ENCODE measurements around the gene TRIM16.
"Not testable (repeated sequence)": the region's sequence is repeated elsewhere in the genome, so short reads cannot be mapped to it uniquely, and the experiment has no call there.

Gene TRIM16

DNA sequence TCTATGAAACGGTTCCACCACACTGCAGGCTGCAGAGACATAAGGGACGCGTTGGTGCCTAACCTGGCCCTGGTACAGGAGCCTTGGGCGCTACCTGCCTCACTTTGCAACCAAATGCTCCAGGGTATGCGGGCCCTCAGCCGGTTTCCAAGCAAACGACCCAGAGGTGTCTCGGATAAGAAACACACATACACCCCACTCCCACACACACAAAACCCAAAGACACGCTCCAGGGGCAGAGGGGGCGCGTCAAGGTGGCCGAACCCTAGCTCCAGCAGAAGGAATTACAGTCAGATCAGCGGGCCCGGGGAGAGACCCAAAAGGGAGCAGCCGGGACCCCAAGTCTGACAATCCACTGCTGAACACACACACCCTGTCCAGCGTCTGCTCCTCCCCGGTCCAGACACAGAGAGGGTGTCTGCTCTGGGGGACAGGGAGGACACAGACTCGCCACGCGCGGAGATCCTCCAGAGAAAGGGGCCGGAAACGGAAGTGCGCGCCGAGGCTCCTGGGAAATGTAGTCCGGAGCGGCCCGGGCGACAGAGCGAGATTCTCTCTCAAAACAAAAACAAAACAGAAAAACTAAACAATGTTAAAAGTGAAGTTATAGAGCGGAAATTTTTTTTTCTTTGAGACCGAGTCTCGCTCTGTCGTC lies at the start of gene TRIM16:
TRIM16 (minus strand) TSS at position 488 of the 655 bp plus-strand sequence. CDS start 32,702 bp downstream, outside the sequence.
- H3K4me1 ChIP-seq (ENCODE audit: control insufficient read depth, insufficient read depth, low read length); H3K9me3 ChIP-seq (ENCODE audit: control insufficient read depth, insufficient read depth, low read depth, low read length); H3K27me3 ChIP-seq (ENCODE audit: control insufficient read depth, insufficient read depth, low read length); H3K36me3 ChIP-seq (ENCODE audit: control insufficient read depth, insufficient read depth, low read length); H3K27ac ChIP-seq (ENCODE audit: low read depth, low read length): not testable (repeated sequence)
- Histone ChIP-seq H3K9ac (ENCODE audit: low read length) (peak within 1 kb of the TSS; percentile 66), H3K4me3 (ENCODE audit: low read depth, low read length) (peak within 1 kb of the TSS; percentile 93)

- not testable (repeated sequence) for H3K9ac ChIP-seq (ENCODE audit: low read length); H3K27ac ChIP-seq (ENCODE audit: low read depth, low read length); H3K27me3 ChIP-seq (ENCODE audit: control insufficient read depth, insufficient read depth, low read length); H3K4me1 ChIP-seq (ENCODE audit: control insufficient read depth, insufficient read depth, low read length); H3K4me3 ChIP-seq (ENCODE audit: low read depth, low read length); H3K9me3 ChIP-seq (ENCODE audit: control insufficient read depth, insufficient read depth, low read depth, low read length); H3K36me3 ChIP-seq (ENCODE audit: control insufficient read depth, insufficient read depth, low read length)
These were observed 49.2 kb upstream of the TRIM16 start for GRCh38 chr17:15733174-15733789.

DNA sequence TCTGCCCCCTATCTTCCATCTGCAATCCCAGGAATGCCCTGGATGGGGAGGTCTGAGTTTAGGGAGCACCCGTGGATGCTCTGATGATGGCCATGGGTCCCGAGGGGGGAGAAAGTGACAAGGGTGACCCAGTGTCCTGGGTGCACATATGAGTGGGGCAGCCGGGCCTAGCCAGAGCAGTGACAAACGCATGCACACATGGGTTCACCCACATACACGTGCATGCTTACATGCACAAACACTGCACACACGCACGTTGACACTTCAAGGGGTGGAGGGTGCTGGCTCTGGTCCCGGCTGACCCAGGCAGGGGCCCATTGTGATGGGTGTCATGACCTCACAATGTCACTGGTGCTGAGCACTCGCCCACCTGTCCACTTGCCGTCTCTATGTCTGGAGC lies 47.8 kb upstream of the TRIM16 start, which contains the start of gene TBC1D26:
TBC1D26 (plus strand) TSS at position 384 of the 400 bp plus-strand sequence. CDS start 3,066 bp downstream, outside the sequence.
- not testable (repeated sequence) for H3K4me1 ChIP-seq (ENCODE audit: control insufficient read depth, insufficient read depth, low read length); H3K36me3 ChIP-seq (ENCODE audit: control insufficient read depth, insufficient read depth, low read length); H3K4me3 ChIP-seq (ENCODE audit: low read depth, low read length); H3K9ac ChIP-seq (ENCODE audit: low read length); H3K27me3 ChIP-seq (ENCODE audit: control insufficient read depth, insufficient read depth, low read length); H3K9me3 ChIP-seq (ENCODE audit: control insufficient read depth, insufficient read depth, low read depth, low read length); H3K27ac ChIP-seq (ENCODE audit: low read depth, low read length)

DNA sequence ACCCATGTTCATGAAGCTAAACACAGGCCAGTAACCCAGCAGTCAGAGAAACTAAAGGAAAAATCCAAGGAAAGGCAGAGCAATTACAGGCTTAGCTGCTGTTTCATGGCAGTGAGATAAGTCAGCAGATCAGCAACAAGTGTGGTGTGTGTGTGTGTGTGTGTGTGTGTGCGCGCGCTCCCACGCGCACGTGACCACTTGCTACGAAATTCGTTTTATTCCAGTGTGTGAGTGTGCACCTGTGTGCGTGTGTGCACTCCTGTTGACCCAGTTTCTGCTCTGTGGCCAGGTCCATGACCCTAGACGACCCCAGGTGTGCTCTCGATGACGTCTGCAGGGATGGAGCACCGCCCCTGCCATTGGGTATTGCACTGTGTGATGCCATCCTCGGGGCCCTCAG lies 46.4 kb upstream of the TRIM16 start:
- H3K36me3 ChIP-seq (ENCODE audit: control insufficient read depth, insufficient read depth, low read length); H3K27ac ChIP-seq (ENCODE audit: low read depth, low read length); H3K4me1 ChIP-seq (ENCODE audit: control insufficient read depth, insufficient read depth, low read length); H3K9ac ChIP-seq (ENCODE audit: low read length); H3K9me3 ChIP-seq (ENCODE audit: control insufficient read depth, insufficient read depth, low read depth, low read length); H3K27me3 ChIP-seq (ENCODE audit: control insufficient read depth, insufficient read depth, low read length); H3K4me3 ChIP-seq (ENCODE audit: low read depth, low read length): not testable (repeated sequence)

DNA sequence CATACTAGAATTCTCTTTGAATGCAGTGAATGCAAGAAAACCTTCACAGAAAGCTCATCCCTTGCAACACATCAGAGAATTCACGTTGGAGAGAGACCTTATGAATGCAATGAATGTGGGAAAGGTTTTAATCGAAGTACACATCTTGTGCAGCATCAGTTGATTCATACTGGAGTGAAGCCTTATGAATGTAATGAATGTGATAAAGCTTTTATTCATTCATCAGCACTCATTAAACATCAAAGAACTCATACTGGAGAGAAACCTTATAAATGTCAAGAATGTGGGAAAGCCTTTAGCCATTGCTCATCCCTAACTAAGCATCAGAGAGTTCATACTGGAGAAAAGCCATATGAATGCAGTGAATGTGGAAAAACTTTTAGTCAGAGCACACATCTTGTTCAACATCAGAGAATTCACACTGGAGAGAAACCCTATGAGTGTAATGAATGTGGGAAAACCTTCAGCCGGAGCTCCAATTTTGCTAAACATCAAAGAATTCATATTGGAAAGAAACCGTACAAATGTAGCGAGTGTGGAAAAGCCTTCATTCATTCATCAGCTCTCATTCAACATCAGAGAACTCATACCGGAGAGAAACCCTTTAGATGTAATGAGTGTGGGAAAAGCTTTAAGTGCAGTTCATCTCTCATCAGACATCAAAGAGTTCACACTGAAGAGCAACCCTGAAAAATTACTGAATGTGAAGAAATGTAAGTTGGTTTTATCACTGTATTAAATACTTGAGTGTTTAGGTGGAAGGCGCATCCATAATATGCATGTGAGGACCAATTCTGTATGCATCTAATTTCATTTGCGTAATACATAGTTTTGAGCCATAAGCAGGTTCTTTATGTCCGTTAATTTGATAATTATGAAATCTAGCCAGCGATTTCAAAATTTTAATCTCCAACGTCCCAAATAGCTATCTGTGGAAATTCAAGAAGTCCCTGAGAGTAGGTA lies 32.8 kb upstream of the TRIM16 start:
- H3K27ac ChIP-seq (ENCODE audit: low read depth, low read length); H3K27me3 ChIP-seq (ENCODE audit: control insufficient read depth, insufficient read depth, low read length); H3K4me1 ChIP-seq (ENCODE audit: control insufficient read depth, insufficient read depth, low read length); H3K4me3 ChIP-seq (ENCODE audit: low read depth, low read length); H3K9ac ChIP-seq (ENCODE audit: low read length): not testable (repeated sequence)
- Histone ChIP-seq H3K36me3 (ENCODE audit: control insufficient read depth, insufficient read depth, low read length) (peaks cover 54% of the 10 kb centered on the region), H3K9me3 (ENCODE audit: control insufficient read depth, insufficient read depth, low read depth, low read length) (peaks cover 34% of the 10 kb centered on the region)

GRCh38 chr17:15708879-15709278 lies 24.8 kb upstream of the TRIM16 start:
- H3K9ac ChIP-seq (ENCODE audit: low read length); H3K27me3 ChIP-seq (ENCODE audit: control insufficient read depth, insufficient read depth, low read length); H3K4me3 ChIP-seq (ENCODE audit: low read depth, low read length); H3K27ac ChIP-seq (ENCODE audit: low read depth, low read length); H3K4me1 ChIP-seq (ENCODE audit: control insufficient read depth, insufficient read depth, low read length): not testable (repeated sequence)
- peaks cover 73% of the 10 kb centered on the region for H3K36me3 ChIP-seq (ENCODE audit: control insufficient read depth, insufficient read depth, low read length)
- peaks cover 29% of the 10 kb centered on the region for H3K9me3 ChIP-seq (ENCODE audit: control insufficient read depth, insufficient read depth, low read depth, low read length)

DNA sequence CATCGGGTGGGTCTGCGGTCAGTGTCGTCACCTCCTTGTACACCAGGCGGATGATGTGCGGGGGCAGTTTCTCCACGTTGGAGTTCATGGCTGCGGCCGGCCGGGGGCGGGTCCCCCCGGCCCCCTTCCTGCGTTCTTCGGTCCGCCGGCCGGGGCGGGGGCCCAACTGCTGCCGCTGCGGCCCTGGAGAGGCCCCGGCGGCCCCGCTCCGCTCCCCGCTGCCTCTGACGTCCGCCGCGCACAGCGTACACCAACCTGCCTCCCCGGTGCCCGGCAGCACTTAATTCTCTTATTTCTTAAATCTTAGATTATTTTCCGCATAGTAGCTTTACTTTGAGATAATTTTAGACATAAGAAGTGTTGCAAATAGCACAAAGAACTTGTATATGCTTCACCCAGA lies 20.7 kb upstream of the TRIM16 start:
- Histone ChIP-seq H3K36me3 (ENCODE audit: control insufficient read depth, insufficient read depth, low read length) (peaks cover 59% of the 10 kb centered on the region), H3K9me3 (ENCODE audit: control insufficient read depth, insufficient read depth, low read depth, low read length) (peaks cover 26% of the 10 kb centered on the region)
- H3K4me3 ChIP-seq (ENCODE audit: low read depth, low read length); H3K27me3 ChIP-seq (ENCODE audit: control insufficient read depth, insufficient read depth, low read length); H3K9ac ChIP-seq (ENCODE audit: low read length); H3K4me1 ChIP-seq (ENCODE audit: control insufficient read depth, insufficient read depth, low read length); H3K27ac ChIP-seq (ENCODE audit: low read depth, low read length): not testable (repeated sequence)

GRCh38 chr17:15704239-15704638 lies 20.1 kb upstream of the TRIM16 start:
- not testable (repeated sequence) for H3K9ac ChIP-seq (ENCODE audit: low read length); H3K4me1 ChIP-seq (ENCODE audit: control insufficient read depth, insufficient read depth, low read length); H3K4me3 ChIP-seq (ENCODE audit: low read depth, low read length); H3K27ac ChIP-seq (ENCODE audit: low read depth, low read length); H3K27me3 ChIP-seq (ENCODE audit: control insufficient read depth, insufficient read depth, low read length)
- Histone ChIP-seq H3K36me3 (ENCODE audit: control insufficient read depth, insufficient read depth, low read length) (peaks cover 55% of the 10 kb centered on the region), H3K9me3 (ENCODE audit: control insufficient read depth, insufficient read depth, low read depth, low read length) (peaks cover 26% of the 10 kb centered on the region)

DNA sequence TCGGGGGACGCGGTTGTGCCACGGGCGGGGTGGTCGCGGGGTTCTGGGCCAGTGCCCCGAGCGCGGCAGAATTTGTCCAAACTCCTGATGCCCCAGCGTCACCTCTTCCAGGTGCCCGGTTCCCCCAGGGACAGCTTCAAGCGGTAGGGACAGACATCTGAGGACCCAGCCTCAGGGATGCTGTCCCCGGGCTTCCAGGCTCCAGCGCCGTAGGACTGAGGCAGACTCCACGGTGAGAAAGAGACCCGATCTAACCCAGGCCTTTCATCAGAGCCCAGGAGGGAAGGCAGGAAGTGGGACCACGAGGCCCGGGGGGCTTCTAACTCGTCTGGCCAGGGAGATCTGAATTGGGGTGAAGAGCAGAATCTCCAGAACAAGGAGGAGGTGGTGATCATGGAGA lies 15.8 kb upstream of the TRIM16 start:
- not testable (repeated sequence) for H3K9me3 ChIP-seq (ENCODE audit: control insufficient read depth, insufficient read depth, low read depth, low read length); H3K4me1 ChIP-seq (ENCODE audit: control insufficient read depth, insufficient read depth, low read length); H3K27ac ChIP-seq (ENCODE audit: low read depth, low read length); H3K27me3 ChIP-seq (ENCODE audit: control insufficient read depth, insufficient read depth, low read length)
- Histone ChIP-seq H3K4me3 (ENCODE audit: low read depth, low read length) (peak overlapping the region; percentile 78), H3K36me3 (ENCODE audit: control insufficient read depth, insufficient read depth, low read length) (peaks cover 17% of the 10 kb centered on the region), H3K9ac (ENCODE audit: low read length) (peak overlapping the region; percentile 80)

- H3K9me3 ChIP-seq (ENCODE audit: control insufficient read depth, insufficient read depth, low read depth, low read length); H3K27me3 ChIP-seq (ENCODE audit: control insufficient read depth, insufficient read depth, low read length); H3K4me1 ChIP-seq (ENCODE audit: control insufficient read depth, insufficient read depth, low read length); H3K27ac ChIP-seq (ENCODE audit: low read depth, low read length): not testable (repeated sequence)
- Histone ChIP-seq H3K9ac (ENCODE audit: low read length) (peak within 1 kb of the TSS; percentile 80), H3K4me3 (ENCODE audit: low read depth, low read length) (peak within 1 kb of the TSS; percentile 78), H3K36me3 (ENCODE audit: control insufficient read depth, insufficient read depth, low read length) (peaks cover 14% of the 10 kb centered on the region)
These were observed 15.4 kb upstream of the TRIM16 start, which contains the start of gene ZNF286A for GRCh38 chr17:15699413-15699924. TSS of gene ZNF286A (plus strand) at chr17:15699752. CDS start at chr17:15700330, 578 bp downstream.

DNA sequence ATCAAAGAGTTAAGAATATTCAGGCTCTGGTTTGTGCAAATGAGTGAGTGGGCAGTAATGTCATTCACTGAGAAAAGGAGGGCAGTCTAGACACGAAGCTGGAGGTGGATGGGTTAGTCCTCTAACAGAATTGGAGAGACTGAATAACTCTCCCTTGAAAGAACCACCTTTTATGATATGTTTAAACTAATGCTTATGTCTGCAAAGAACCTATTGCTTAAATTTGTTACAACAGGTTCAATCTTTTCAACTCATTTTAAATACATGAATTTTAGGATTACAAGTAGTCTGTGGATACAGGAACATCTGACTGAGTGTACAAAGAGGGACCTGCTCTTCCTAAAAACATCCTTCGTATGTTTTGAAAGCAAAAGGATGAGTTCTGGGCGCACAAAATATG lies 14.9 kb upstream of the TRIM16 start:
- H3K36me3 ChIP-seq (ENCODE audit: control insufficient read depth, insufficient read depth, low read length) = peaks cover 14% of the 10 kb centered on the region
- not testable (repeated sequence) for H3K4me1 ChIP-seq (ENCODE audit: control insufficient read depth, insufficient read depth, low read length); H3K9me3 ChIP-seq (ENCODE audit: control insufficient read depth, insufficient read depth, low read depth, low read length); H3K27ac ChIP-seq (ENCODE audit: low read depth, low read length); H3K27me3 ChIP-seq (ENCODE audit: control insufficient read depth, insufficient read depth, low read length)
- peak overlapping the region; percentile 78 for H3K4me3 ChIP-seq (ENCODE audit: low read depth, low read length)
- peak overlapping the region; percentile 65 for H3K9ac ChIP-seq (ENCODE audit: low read length)
